Gastroesophageal sphincter (tissue), 3 donors: Measurements from ENCODE around the gene MRPL27.
"Not testable (repeated sequence)": the region's sequence is repeated elsewhere in the genome, so short reads cannot be mapped to it uniquely, and the experiment has no call there.

Experiments
- POLR2A ChIP-seq, 2 donors: fragments of 450-650 bp; IDR thresholded peaks; one replicate each; pipeline ENCODE4 v1.6.1; 2017; ENCODE audit warnings: antibody characterized with exemption in 2 of 2, mild to moderate bottlenecking in 2 of 2, moderate library complexity in 1 of 2
- TF ChIP-seq, protein P1 (sequence below), 4 experiments: fragments of 200-600 bp in 2 of 4; fragments of 450-650 bp in 2 of 4; sonication (generic) in 1 of 4; IDR thresholded peaks; one replicate each; pipeline ENCODE4 v1.5.1; 2017 to 2019; ENCODE audit warnings: antibody characterized with exemption in 4 of 4, mild to moderate bottlenecking in 2 of 4, moderate library complexity in 2 of 4

DNA sequence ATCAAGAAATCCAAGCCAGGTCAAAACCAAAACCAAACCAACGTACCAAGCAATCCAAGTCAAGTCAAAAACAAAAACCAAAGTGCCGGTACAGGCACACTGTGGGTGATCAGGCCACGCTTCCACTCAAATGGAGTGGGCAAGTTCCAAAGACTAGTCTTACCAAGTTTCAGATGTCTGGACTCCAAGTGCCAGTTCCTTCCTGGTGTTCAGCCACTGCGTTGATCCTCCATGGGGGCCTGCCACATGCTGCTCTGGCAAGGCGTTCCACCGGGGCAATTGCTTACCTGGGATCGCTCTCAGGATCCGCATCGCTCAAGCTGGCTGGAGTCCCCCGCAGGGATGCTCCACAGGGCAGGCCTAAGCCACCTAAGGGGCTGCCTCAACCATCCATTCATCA is 46.6 kb upstream of the MRPL27 start:
- TF ChIP-seq, protein P1, sequence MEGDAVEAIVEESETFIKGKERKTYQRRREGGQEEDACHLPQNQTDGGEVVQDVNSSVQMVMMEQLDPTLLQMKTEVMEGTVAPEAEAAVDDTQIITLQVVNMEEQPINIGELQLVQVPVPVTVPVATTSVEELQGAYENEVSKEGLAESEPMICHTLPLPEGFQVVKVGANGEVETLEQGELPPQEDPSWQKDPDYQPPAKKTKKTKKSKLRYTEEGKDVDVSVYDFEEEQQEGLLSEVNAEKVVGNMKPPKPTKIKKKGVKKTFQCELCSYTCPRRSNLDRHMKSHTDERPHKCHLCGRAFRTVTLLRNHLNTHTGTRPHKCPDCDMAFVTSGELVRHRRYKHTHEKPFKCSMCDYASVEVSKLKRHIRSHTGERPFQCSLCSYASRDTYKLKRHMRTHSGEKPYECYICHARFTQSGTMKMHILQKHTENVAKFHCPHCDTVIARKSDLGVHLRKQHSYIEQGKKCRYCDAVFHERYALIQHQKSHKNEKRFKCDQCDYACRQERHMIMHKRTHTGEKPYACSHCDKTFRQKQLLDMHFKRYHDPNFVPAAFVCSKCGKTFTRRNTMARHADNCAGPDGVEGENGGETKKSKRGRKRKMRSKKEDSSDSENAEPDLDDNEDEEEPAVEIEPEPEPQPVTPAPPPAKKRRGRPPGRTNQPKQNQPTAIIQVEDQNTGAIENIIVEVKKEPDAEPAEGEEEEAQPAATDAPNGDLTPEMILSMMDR (IDR thresholded peaks at IDR 0.05): not testable (repeated sequence)
- not testable (repeated sequence) for TF ChIP-seq POLR2A (IDR thresholded peaks at IDR 0.05)
